Neural crest cell (in vitro differentiated cells): ENCODE results near the gene MYO9B. TPM values are rescaled to one million over a fixed set of nuclear protein-coding genes. Genes with fewer than 3 reads are reported as not detected.

Experiments
- DNase-seq: peaks from one replicate; pipeline ENCODE4 v3.0.0; 2021; ENCODE audit warnings: low read depth, mixed read lengths, low spot score
- H3K27ac Mint-ChIP-seq: one replicate; pipeline ENCODE4 v1.8.0; 2021; ENCODE audit warnings: mild to moderate bottlenecking, mixed read lengths; ENCODE audit not compliant: unreplicated experiment
- H3K27me3 Mint-ChIP-seq: 2 replicates; pipeline ENCODE4 v1.8.0; 2021; ENCODE audit warnings: low read depth, mild to moderate bottlenecking, mixed read lengths
- H3K36me3 Mint-ChIP-seq: 2 replicates; pipeline ENCODE4 v1.8.0; 2021; ENCODE audit warnings: low read depth, mild to moderate bottlenecking, mixed read lengths
- H3K4me1 Mint-ChIP-seq: 2 replicates; pipeline ENCODE4 v1.8.0; 2021; ENCODE audit warnings: mixed read lengths
- H3K4me3 Mint-ChIP-seq: one replicate; pipeline ENCODE4 v1.8.0; 2021; ENCODE audit warnings: mild to moderate bottlenecking, mixed read lengths
- H3K9me3 Mint-ChIP-seq: 2 replicates; pipeline ENCODE4 v1.8.0; 2021; ENCODE audit warnings: mixed read lengths
- CTCF ChIP-seq: fragments of 200-600 bp; sonication (generic); conservative IDR thresholded peaks from 2 replicates; pipeline ENCODE4 v1.5.0; 2021; ENCODE audit warnings: antibody characterized with exemption, mild to moderate bottlenecking
- total RNA-seq: library from RNA; stranded (reverse); gene quantifications from 2 replicates; pipeline ENCODE4 v1.2.1, GENCODE V29; 2021

MYO9B gene
- total RNA-seq, 1 donor from 2014 or later = 113 TPM

- DNase-seq = no peak
- TF ChIP-seq CTCF = no peak
- no peaks in the 10 kb centered on the region for H3K9me3 Mint-ChIP-seq
- H3K27me3 Mint-ChIP-seq = peaks cover 3% of the 10 kb centered on the region
- H3K27ac Mint-ChIP-seq = no peak overlapping the region
- H3K4me1 Mint-ChIP-seq = peaks cover 33% of the 10 kb centered on the region
- peak overlapping the region; percentile 85 for H3K4me3 Mint-ChIP-seq
- peaks cover 3% of the 10 kb centered on the region for H3K36me3 Mint-ChIP-seq
These were observed 164.6 kb downstream of the MYO9B start for GRCh38 chr19:17240062-17240752.

- H3K27ac Mint-ChIP-seq = no peak overlapping the region
These were observed 165.3 kb downstream of the MYO9B start for GRCh38 chr19:17240826-17241399.

GRCh38 chr19:17242431-17243208 lies 167.0 kb downstream of the MYO9B start:
- Mint-ChIP-seq H3K27me3 (peaks cover 5% of the 10 kb centered on the region), H3K36me3 (peaks cover 3% of the 10 kb centered on the region), H3K27ac (no peak overlapping the region), H3K4me1 (peaks cover 49% of the 10 kb centered on the region), H3K9me3 (no peaks in the 10 kb centered on the region), H3K4me3 (peak overlapping the region; percentile 98)
- TF ChIP-seq CTCF = no peak
- DNase-seq = no peak

More at GRCh38 chr19:17240826-17241399, 165.3 kb downstream of the MYO9B start:
- Mint-ChIP-seq H3K9me3 (no peaks in the 10 kb centered on the region), H3K4me3 (peak overlapping the region; percentile 85), H3K27me3 (peaks cover 3% of the 10 kb centered on the region), H3K36me3 (peaks cover 3% of the 10 kb centered on the region), H3K4me1 (peaks cover 33% of the 10 kb centered on the region)
- no peak for DNase-seq
- TF ChIP-seq CTCF = no peak

GRCh38 chr19:17243211-17243829 lies 167.7 kb downstream of the MYO9B start:
- Mint-ChIP-seq H3K27ac (no peak overlapping the region), H3K27me3 (peaks cover 8% of the 10 kb centered on the region), H3K9me3 (no peaks in the 10 kb centered on the region), H3K36me3 (peaks cover 3% of the 10 kb centered on the region), H3K4me1 (peaks cover 56% of the 10 kb centered on the region), H3K4me3 (peak overlapping the region; percentile 98)
- TF ChIP-seq CTCF = no peak
- no peak for DNase-seq

- Mint-ChIP-seq H3K36me3 (peaks cover 3% of the 10 kb centered on the region), H3K27me3 (peaks cover 9% of the 10 kb centered on the region), H3K9me3 (no peaks in the 10 kb centered on the region), H3K27ac (peak overlapping the region; percentile 94), H3K4me1 (peaks cover 63% of the 10 kb centered on the region), H3K4me3 (peak overlapping the region; percentile 98)
- no peak for TF ChIP-seq CTCF
- DNase-seq = no peak
These were observed 168.4 kb downstream of the MYO9B start for GRCh38 chr19:17243830-17244617.
